GM10248 (cell line): ENCODE results near the gene LGR5.

ENCODE experiments used
- CTCF ChIA-PET: fragments of 300-600 bp; sonication (Branson Sonifier 250); formaldehyde crosslinking; extraction: SDS; loops from one replicate; lab custom pipeline; 2021; ENCODE audit warnings: antibody characterized with exemption; lab: Yijun Ruan, JAX
- POLR2A ChIA-PET: fragments of 350-650 bp; sonication (Branson Sonifier 250); formaldehyde crosslinking; extraction: SDS; loops from one replicate; lab custom pipeline; 2020; ENCODE audit warnings: antibody characterized with exemption; lab: Yijun Ruan, JAX
- DNase-seq: peaks from one replicate; pipeline ENCODE4 v3.0.0; 2012; ENCODE audit errors: extremely low spot score
- CTCF ChIP-seq: IDR thresholded peaks from 2 replicates; pipeline ENCODE4 v1.5.1; 2012; ENCODE audit warnings: mild to moderate bottlenecking, low read depth; ENCODE audit errors: extremely low read depth, missing control alignments, control extremely low read depth

LGR5 gene

GRCh38 chr12:71626098-71626497 lies 186.5 kb downstream of the LGR5 start:
- peak; percentile 19 for DNase-seq
- CTCF ChIA-PET: interaction anchor here (0.9 to 4.1 kb wide), 7 partner anchors 9 to 141 kb away, joined by 3 to 43 read pairs (median 3); no protein-coding TSS in a partner anchor

GRCh38 chr12:71626768-71627167 lies 187.2 kb downstream of the LGR5 start:
- no peak for DNase-seq
- no peak for TF ChIP-seq CTCF
- ChIA-PET CTCF (interaction anchor here (1.1 to 4.1 kb wide), 7 partner anchors 10 to 140 kb away, joined by 3 to 43 read pairs (median 4); no protein-coding TSS in a partner anchor), POLR2A (no interaction called here)

More at GRCh38 chr12:71626098-71626497, 186.5 kb downstream of the LGR5 start:
- no peak for TF ChIP-seq CTCF
- POLR2A ChIA-PET: no interaction called here

- CTCF ChIA-PET: interaction anchor here (1.0 to 4.1 kb wide), 5 partner anchors 9 to 124 kb away, joined by 3 to 43 read pairs (median 5); no protein-coding TSS in a partner anchor
- no peak for DNase-seq
- no peak for TF ChIP-seq CTCF
- POLR2A ChIA-PET: no interaction called here
Measured at GRCh38 chr12:71627438-71628002, 187.9 kb downstream of the LGR5 start.
